ENCODE results near the gene APC2. TPM values are rescaled to one million over a fixed set of nuclear protein-coding genes. Genes with fewer than 3 reads are reported as not detected.

APC2 gene
- total and polyA plus RNA-seq, 2 donors (not counting 1 experiment from before 2014, with no cell fraction given), result 0.12 to 0.16 TPM

- Histone ChIP-seq H3K4me2 (replicated peaks; ENCODE audit: low read depth, low read length, poor library complexity, severe bottlenecking) (no peak overlapping the region), H2AFZ (ENCODE audit: insufficient read depth, low read depth, low read length, poor library complexity, severe bottlenecking) (no peak overlapping the region), H3K36me3 (replicated peaks in 1 of 2; ENCODE audit: control extremely low read depth in 1 of 2, control insufficient read depth in 1 of 2, extremely low read depth in 1 of 2, insufficient read depth in 2 of 2, low read length in 1 of 2) (peaks cover 0 to 76% of the 10 kb centered on the region in 2 experiments), H3K4me1 (ENCODE audit: control insufficient read depth in 2 of 2, insufficient read depth in 2 of 2, low read length in 2 of 2) (no peaks in the 10 kb centered on the region), H3K27ac (ENCODE audit: low read length in 2 of 2) (no peak overlapping the region), H3K27me3 (replicated peaks in 1 of 4; ENCODE audit: control extremely low read depth in 1 of 4, control insufficient read depth in 3 of 4, insufficient read depth in 4 of 4, low read length in 3 of 4) (no peaks in the 10 kb centered on the region), H4K20me1 (ENCODE audit: control insufficient read depth, insufficient read depth, low read length, poor library complexity, severe bottlenecking) (peaks cover 94% of the 10 kb centered on the region), H3K9ac (ENCODE audit: low read length) (no peak overlapping the region), H3K9me3 (ENCODE audit: control extremely low read depth in 1 of 3, control insufficient read depth in 2 of 3, insufficient read depth in 1 of 3, low read length in 2 of 3) (no peaks in the 10 kb centered on the region), H3K4me3 (ENCODE audit: control extremely low read depth in 1 of 5, extremely low read depth in 1 of 5, insufficient read depth in 1 of 5, low read depth in 2 of 5, low read length in 4 of 5) (no peak overlapping the region), H3K79me2 (ENCODE audit: control insufficient read depth, insufficient read depth, low read length) (peaks cover 71% of the 10 kb centered on the region)
- Mint-ChIP-seq H3K4me3 (no peak overlapping the region), H3K4me1 (peaks cover 3% of the 10 kb centered on the region), H3K27ac (no peak overlapping the region), H3K9me3 (ENCODE audit: insufficient read depth) (no peaks in the 10 kb centered on the region), H3K27me3 (no peaks in the 10 kb centered on the region)
- TF ChIP-seq EZH2 (IDR thresholded peaks at IDR 0.05; ENCODE audit: borderline replicate concordance, insufficient read depth, low read depth, low read length, poor library complexity, severe bottlenecking) (no peak), CTCF (IDR thresholded peaks at IDR 0.05) (no peak)
- DNase-seq, result no peak
- intact Hi-C loops (cut with micrococcal nuclease), result no loop called here
- CTCF ChIA-PET, result no interaction called here
- 94% methylated on average over 13 of the region's 16 CpGs for WGBS (ENCODE audit: insufficient coverage)
- no peak for ATAC-seq (ENCODE audit: low read depth)
- POLR2A ChIA-PET, result no interaction called here
Observed at GRCh38 chr19:1422360-1422759, 27.6 kb upstream of the APC2 start.

GRCh38 chr19:1422943-1423342 lies 27.0 kb upstream of the APC2 start:
- Histone ChIP-seq H3K79me2 (ENCODE audit: control insufficient read depth, insufficient read depth, low read length) (peaks cover 66% of the 10 kb centered on the region), H4K20me1 (ENCODE audit: control insufficient read depth, insufficient read depth, low read length, poor library complexity, severe bottlenecking) (peaks cover 94% of the 10 kb centered on the region), H3K4me1 (ENCODE audit: control insufficient read depth in 2 of 2, insufficient read depth in 2 of 2, low read length in 2 of 2) (no peaks in the 10 kb centered on the region), H3K4me3 (ENCODE audit: control extremely low read depth in 1 of 5, extremely low read depth in 1 of 5, insufficient read depth in 1 of 5, low read depth in 2 of 5, low read length in 4 of 5) (no peak overlapping the region), H2AFZ (ENCODE audit: insufficient read depth, low read depth, low read length, poor library complexity, severe bottlenecking) (no peak overlapping the region), H3K36me3 (replicated peaks in 1 of 2; ENCODE audit: control extremely low read depth in 1 of 2, control insufficient read depth in 1 of 2, extremely low read depth in 1 of 2, insufficient read depth in 2 of 2, low read length in 1 of 2) (peaks cover 0 to 73% of the 10 kb centered on the region in 2 experiments), H3K27me3 (replicated peaks in 1 of 4; ENCODE audit: control extremely low read depth in 1 of 4, control insufficient read depth in 3 of 4, insufficient read depth in 4 of 4, low read length in 3 of 4) (no peaks in the 10 kb centered on the region), H3K9ac (ENCODE audit: low read length) (no peak overlapping the region), H3K4me2 (replicated peaks; ENCODE audit: low read depth, low read length, poor library complexity, severe bottlenecking) (no peak overlapping the region), H3K9me3 (ENCODE audit: control extremely low read depth in 1 of 3, control insufficient read depth in 2 of 3, insufficient read depth in 1 of 3, low read length in 2 of 3) (no peaks in the 10 kb centered on the region), H3K27ac (ENCODE audit: low read length in 2 of 2) (no peak overlapping the region)
- H3K27me3 Mint-ChIP-seq, result no peaks in the 10 kb centered on the region
- H3K4me3 Mint-ChIP-seq, result no peak overlapping the region
- H3K4me1 Mint-ChIP-seq, result no peaks in the 10 kb centered on the region
- intact Hi-C loops (cut with micrococcal nuclease), result no loop called here
- POLR2A ChIA-PET, result no interaction called here
- H3K9me3 Mint-ChIP-seq (ENCODE audit: insufficient read depth), result no peaks in the 10 kb centered on the region
- no peak for DNase-seq
- H3K27ac Mint-ChIP-seq, result no peak overlapping the region
- WGBS (ENCODE audit: insufficient coverage), result 96% methylated on average over 19 of the region's 24 CpGs
- TF ChIP-seq EZH2 (IDR thresholded peaks at IDR 0.05; ENCODE audit: borderline replicate concordance, insufficient read depth, low read depth, low read length, poor library complexity, severe bottlenecking), result no peak
- TF ChIP-seq CTCF (IDR thresholded peaks at IDR 0.05), result no peak
- ATAC-seq (ENCODE audit: low read depth), result no peak
- CTCF ChIA-PET, result no interaction called here
